SK-N-SH (cell line): ENCODE results near the gene EVL. TPM values are rescaled to one million over a fixed set of nuclear protein-coding genes. Genes with fewer than 3 reads are reported as not detected.
A peak's percentile ranks its signal among the peaks of the same experiment; 100 is the strongest.

ENCODE experiments used
- CTCF ChIA-PET: fragments of 300-600, 350-600 bp; formaldehyde crosslinking; extraction: SDS; loops from one replicate; lab custom pipeline; 2021; lab: Yijun Ruan, JAX
- POLR2A ChIA-PET: fragments of 350-600 bp; sonication (Branson Sonifier 250); formaldehyde crosslinking; extraction: SDS; loops from one replicate; lab custom pipeline; 2020; ENCODE audit warnings: antibody characterized with exemption, inconsistent platforms; lab: Yijun Ruan, JAX
- DNase-seq: peaks from one replicate; pipeline ENCODE4 v3.0.0; 2012
- H2AFZ ChIP-seq: fragments of 200-600 bp; sonication (generic); 2 replicates; pipeline ENCODE4 v1.8.1; 2016; ENCODE audit warnings: antibody characterized with exemption, mild to moderate bottlenecking, low read depth
- H3F3A ChIP-seq: fragments of 200-600 bp; sonication (generic); replicated peaks from 2 replicates; pipeline ENCODE3; 2016; ENCODE audit warnings: antibody characterized with exemption, mild to moderate bottlenecking; ENCODE audit not compliant: insufficient read depth
- H3K27ac ChIP-seq, 2 experiments: fragments of 200-500 bp in 1 of 2; fragments of 200-600 bp in 1 of 2; sonication (Bioruptor generic) in 1 of 2; sonication (generic), shearing (Covaris generic) in 1 of 2; 2 replicates each; pipeline versions ENCODE4 v1.5.1 to v1.6.1; 2014 to 2016; ENCODE audit warnings: low read depth in 2 of 2, inconsistent platforms in 1 of 2, low read length in 1 of 2, mild to moderate bottlenecking in 1 of 2, mixed read lengths in 1 of 2
- H3K27me3 ChIP-seq: fragments of 200-600 bp; sonication (generic), shearing (Covaris generic); 2 replicates; pipeline ENCODE4 v1.6.1; 2016; ENCODE audit warnings: mixed run types; ENCODE audit not compliant: insufficient read depth
- H3K36me3 ChIP-seq, 2 experiments: fragments of 200-500 bp in 1 of 2; fragments of 200-600 bp in 1 of 2; sonication (Bioruptor generic) in 1 of 2; sonication (generic) in 1 of 2; replicated peaks in 1 of 2; 2 replicates each; pipeline versions ENCODE3 to v1.5.1; 2014 to 2016; ENCODE audit warnings: low read length in 1 of 2, mild to moderate bottlenecking in 1 of 2; ENCODE audit not compliant: insufficient read depth in 2 of 2, control insufficient read depth in 1 of 2
- H3K4me1 ChIP-seq, 2 experiments: fragments of 200-500 bp in 1 of 2; fragments of 200-600 bp in 1 of 2; sonication (Bioruptor generic) in 1 of 2; sonication (generic), shearing (Covaris generic) in 1 of 2; 2 replicates each; pipeline versions ENCODE4 v1.5.1 to v1.6.1; 2014 to 2016; ENCODE audit warnings: low read depth in 1 of 2, low read length in 1 of 2, mixed run types in 1 of 2; ENCODE audit not compliant: insufficient read depth in 2 of 2, control insufficient read depth in 1 of 2
- H3K4me2 ChIP-seq: fragments of 200-600 bp; sonication (generic), shearing (Covaris generic); 2 replicates; pipeline ENCODE4 v1.6.1; 2017; ENCODE audit warnings: mixed run types
- H3K4me3 ChIP-seq, 2 experiments: fragments of 200-500 bp in 1 of 2; fragments of 200-600 bp in 1 of 2; sonication (Bioruptor generic) in 1 of 2; sonication (generic), shearing (Covaris generic) in 1 of 2; 2 replicates each; pipeline versions ENCODE4 v1.5.1 to v1.8.1; 2014 to 2016; ENCODE audit warnings: low read depth in 2 of 2, inconsistent platforms in 1 of 2, low read length in 1 of 2, mild to moderate bottlenecking in 1 of 2, mixed read lengths in 1 of 2, moderate library complexity in 1 of 2
- H3K79me2 ChIP-seq: fragments of 200-600 bp; sonication (generic); 2 replicates; pipeline ENCODE4 v1.8.1; 2017; ENCODE audit warnings: mild to moderate bottlenecking; ENCODE audit not compliant: insufficient read depth
- H3K9ac ChIP-seq: fragments of 200-600 bp; sonication (generic); 2 replicates; pipeline ENCODE4 v1.6.1; 2017; ENCODE audit warnings: mixed run types
- H3K9me2 ChIP-seq: fragments of 200-600 bp; sonication (generic); 2 replicates; pipeline ENCODE4 v1.6.1; 2017; ENCODE audit warnings: mixed run types
- H3K9me3 ChIP-seq: fragments of 200-600 bp; sonication (generic); 2 replicates; pipeline ENCODE4 v1.6.1; 2017; ENCODE audit warnings: mixed run types, mild to moderate bottlenecking, moderate library complexity
- H4K20me1 ChIP-seq: fragments of 200-600 bp; sonication (generic); 2 replicates; pipeline ENCODE4 v1.6.1; 2017; ENCODE audit warnings: mild to moderate bottlenecking, mixed run types; ENCODE audit not compliant: insufficient read depth
- CTCF ChIP-seq: fragments of 200-600 bp; sonication (generic); IDR thresholded peaks from 2 replicates; pipeline ENCODE4 v1.6.1; 2017; ENCODE audit warnings: antibody characterized with exemption, mild to moderate bottlenecking, moderate library complexity
- EP300 ChIP-seq, 2 experiments: IDR thresholded peaks; 2 replicates each; pipeline versions ENCODE4 v1.4.0 to v1.6.1; 2012; ENCODE audit warnings: borderline replicate concordance in 1 of 2, low read depth in 1 of 2, low read length in 1 of 2
- EZH2phosphoT487 ChIP-seq: fragments of 200-600 bp; sonication (generic); IDR thresholded peaks from 2 replicates; pipeline ENCODE4 v1.6.1; 2017; ENCODE audit warnings: low read depth, mixed run types, mild to moderate bottlenecking, antibody characterized with exemption, moderate library complexity, borderline replicate concordance
- FOXJ3 ChIP-seq: sonication (generic); formaldehyde crosslinking; IDR thresholded peaks from 2 replicates; pipeline ENCODE4 v1.5.1; 2020; ENCODE audit warnings: mild to moderate bottlenecking, missing genetic modification reagents
- GABPA ChIP-seq: IDR thresholded peaks from 2 replicates; pipeline ENCODE4 v1.4.0; 2012; ENCODE audit warnings: low read depth, mild to moderate bottlenecking
- MAX ChIP-seq: IDR thresholded peaks from 2 replicates; pipeline ENCODE4 v1.4.0; 2012; ENCODE audit warnings: low read depth
- MXI1 ChIP-seq: IDR thresholded peaks from 2 replicates; pipeline ENCODE4 v1.6.1; 2012; ENCODE audit warnings: mild to moderate bottlenecking, low read depth, low read length, improper control_type of control experiment
- NFIC ChIP-seq: IDR thresholded peaks from 2 replicates; pipeline ENCODE4 v1.4.0; 2012; ENCODE audit warnings: borderline replicate concordance
- PBX3 ChIP-seq: IDR thresholded peaks from 2 replicates; pipeline ENCODE4; 2012
- POLR2AphosphoS5 ChIP-seq: IDR thresholded peaks from 2 replicates; pipeline ENCODE4 v1.6.1; 2012; ENCODE audit warnings: low read depth, low read length
- RAD21 ChIP-seq: IDR thresholded peaks from 2 replicates; pipeline ENCODE4 v1.6.1; 2012; ENCODE audit warnings: mild to moderate bottlenecking, low read length
- RFX5 ChIP-seq: IDR thresholded peaks from 2 replicates; pipeline ENCODE4 v1.6.1; 2012; ENCODE audit warnings: mild to moderate bottlenecking, improper control_type of control experiment, low read length
- RXRA ChIP-seq: IDR thresholded peaks from 2 replicates; pipeline ENCODE4 v1.4.0; 2012; ENCODE audit warnings: low read depth, mild to moderate bottlenecking, borderline replicate concordance
- SIN3A ChIP-seq: IDR thresholded peaks from 2 replicates; pipeline ENCODE4 v1.6.1; 2012; ENCODE audit warnings: low read depth, mild to moderate bottlenecking, low read length, moderate library complexity, borderline replicate concordance
- SMC3 ChIP-seq: IDR thresholded peaks from 2 replicates; pipeline ENCODE4 v1.6.1; 2012; ENCODE audit warnings: low read depth, low read length, improper control_type of control experiment
- TAF1 ChIP-seq: IDR thresholded peaks from 2 replicates; pipeline ENCODE4 v1.6.1; 2012; ENCODE audit warnings: low read depth, mild to moderate bottlenecking, low read length, moderate library complexity, borderline replicate concordance
- YY1 ChIP-seq: IDR thresholded peaks from 2 replicates; pipeline ENCODE4 v1.4.0; 2012; ENCODE audit warnings: low read depth, mild to moderate bottlenecking
- ZBTB33 ChIP-seq: IDR thresholded peaks from 2 replicates; pipeline ENCODE4 v1.4.0; 2012; ENCODE audit warnings: low read depth, borderline replicate concordance
- WGBS: methylation state at CpG from one replicate; pipeline ENCODE4 v1.1.6; 2017; ENCODE audit warnings: low lambda C conversion rate; 5-methylcytosine and 5-hydroxymethylcytosine counted together
- polyA plus RNA-seq, 3 experiments: library from polyadenylated mRNA; depleted of rRNA; stranded (reverse); fragments of >200 nt; gene quantifications; 2 replicates each; pipeline ENCODE4 v1.2.3, GENCODE V29; 2012

The EVL gene
- polyA plus RNA-seq, 1 of the 3 experiments (the other 2 are of a cell fraction) = 36.5 TPM

GRCh38 chr14:100020629-100021028 is 44.6 kb upstream of the EVL start (continued):
- TF ChIP-seq ZBTB33 (no peak), RXRA (no peak), FOXJ3 (CRISPR knock-in tag) (no peak)

GRCh38 chr14:100022772-100023451 is 42.3 kb upstream of the EVL start:
- H3K4me2 ChIP-seq = no peak overlapping the region
- CTCF ChIA-PET = interaction anchor here (1.5 kb wide), 1 partner anchor 169 kb away, joined by 3 read pairs; no protein-coding TSS in a partner anchor
- no peaks in the 10 kb centered on the region for H4K20me1 ChIP-seq
- no peak overlapping the region for H3K9ac ChIP-seq
- WGBS = 86% methylated on average over 12 of the region's 12 CpGs
- peaks cover 16% of the 10 kb centered on the region; the same call in 1 of the 2 replicates for H3K79me2 ChIP-seq
- no peak for DNase-seq
- H3K9me3 ChIP-seq = no peaks in the 10 kb centered on the region
- no peaks in the 10 kb centered on the region for H3K27me3 ChIP-seq
- H2AFZ ChIP-seq = no peak overlapping the region
- H3K36me3 ChIP-seq = no peaks in the 10 kb centered on the region
- TF ChIP-seq SIN3A (no peak), EZH2phosphoT487 (no peak), TAF1 (no peak), PBX3 (peak; percentile 39; the same call in 1 of the 2 replicates), MAX (no peak)
- TF ChIP-seq, all 33 proteins: peak for 1
- H3F3A ChIP-seq = no peaks in the 10 kb centered on the region
- H3K9me2 ChIP-seq = no peaks in the 10 kb centered on the region
- H3K27ac ChIP-seq = no peak overlapping the region
- peaks cover 17 to 32% of the 10 kb centered on the region in 2 experiments for H3K4me1 ChIP-seq
- POLR2A ChIA-PET = no interaction called here
- H3K4me3 ChIP-seq = no peak overlapping the region

- no peak overlapping the region for H3K9ac ChIP-seq
- H3K36me3 ChIP-seq = no peaks in the 10 kb centered on the region
- H3K4me2 ChIP-seq = no peak overlapping the region
- H3F3A ChIP-seq = peaks cover 4% of the 10 kb centered on the region
- H3K9me3 ChIP-seq = no peaks in the 10 kb centered on the region
- H3K27me3 ChIP-seq = no peaks in the 10 kb centered on the region
- H4K20me1 ChIP-seq = no peaks in the 10 kb centered on the region
- H3K4me1 ChIP-seq = peaks cover 2 to 15% of the 10 kb centered on the region in 2 experiments; a peak in 3 of 4 replicates
- H3K27ac ChIP-seq = no peak overlapping the region
- DNase-seq = peak; percentile 56
- H2AFZ ChIP-seq = no peak overlapping the region
- CTCF ChIA-PET = interaction anchor here (0.6 to 3.8 kb wide), 19 partner anchors 8 to 211 kb away, joined by 3 to 30 read pairs (median 4); no protein-coding TSS in a partner anchor
- peaks cover 32% of the 10 kb centered on the region for H3K79me2 ChIP-seq
- POLR2A ChIA-PET = interaction anchor here (0.9 kb wide), 1 partner anchor 11 kb away, joined by 3 read pairs; no protein-coding TSS in a partner anchor
- 62% methylated on average over 1 of the region's 1 CpG for WGBS
- no peaks in the 10 kb centered on the region for H3K9me2 ChIP-seq
- H3K4me3 ChIP-seq = no peak overlapping the region
- TF ChIP-seq RFX5 (no peak), SMC3 (peak; percentile 55; the same call in 1 of the 2 replicates), POLR2AphosphoS5 (no peak), NFIC (no peak), PBX3 (no peak), EZH2phosphoT487 (no peak), YY1 (no peak), CTCF (peak; percentile 52), MXI1 (peak; percentile 34; the same call in 1 of the 2 replicates), EP300 (IDR thresholded peaks at IDR 0.05; ENCODE audit: borderline replicate concordance in 1 of 2, low read depth in 1 of 2, low read length in 1 of 2) (no peak), RAD21 (peak; percentile 68), GABPA (no peak)
These were observed 40.1 kb upstream of the EVL start for GRCh38 chr14:100025111-100025510.
